SK-N-SH (cell line): ENCODE measurements around the gene SLC25A26. TPM values are rescaled to one million over a fixed set of nuclear protein-coding genes. Genes with fewer than 3 reads are reported as not detected.

Source experiments
- CTCF ChIA-PET: fragments of 300-600, 350-600 bp; formaldehyde crosslinking; extraction: SDS; loops from one replicate; lab custom pipeline; 2021; lab: Yijun Ruan, JAX
- POLR2A ChIA-PET: fragments of 350-600 bp; sonication (Branson Sonifier 250); formaldehyde crosslinking; extraction: SDS; loops from one replicate; lab custom pipeline; 2020; ENCODE audit warnings: antibody characterized with exemption, inconsistent platforms; lab: Yijun Ruan, JAX
- DNase-seq: peaks from one replicate; pipeline ENCODE4 v3.0.0; 2012
- H2AFZ ChIP-seq: fragments of 200-600 bp; sonication (generic); 2 replicates; pipeline ENCODE4 v1.8.1; 2016; ENCODE audit warnings: antibody characterized with exemption, mild to moderate bottlenecking, low read depth
- H3F3A ChIP-seq: fragments of 200-600 bp; sonication (generic); replicated peaks from 2 replicates; pipeline ENCODE3; 2016; ENCODE audit warnings: antibody characterized with exemption, mild to moderate bottlenecking; ENCODE audit not compliant: insufficient read depth
- H3K27ac ChIP-seq, 2 experiments: fragments of 200-500 bp in 1 of 2; fragments of 200-600 bp in 1 of 2; sonication (Bioruptor generic) in 1 of 2; sonication (generic), shearing (Covaris generic) in 1 of 2; 2 replicates each; pipeline versions ENCODE4 v1.5.1 to v1.6.1; 2014 to 2016; ENCODE audit warnings: low read depth in 2 of 2, inconsistent platforms in 1 of 2, low read length in 1 of 2, mild to moderate bottlenecking in 1 of 2, mixed read lengths in 1 of 2
- H3K27me3 ChIP-seq: fragments of 200-600 bp; sonication (generic), shearing (Covaris generic); 2 replicates; pipeline ENCODE4 v1.6.1; 2016; ENCODE audit warnings: mixed run types; ENCODE audit not compliant: insufficient read depth
- H3K36me3 ChIP-seq, 2 experiments: fragments of 200-500 bp in 1 of 2; fragments of 200-600 bp in 1 of 2; sonication (Bioruptor generic) in 1 of 2; sonication (generic) in 1 of 2; replicated peaks in 1 of 2; 2 replicates each; pipeline versions ENCODE3 to v1.5.1; 2014 to 2016; ENCODE audit warnings: low read length in 1 of 2, mild to moderate bottlenecking in 1 of 2; ENCODE audit not compliant: insufficient read depth in 2 of 2, control insufficient read depth in 1 of 2
- H3K4me1 ChIP-seq, 2 experiments: fragments of 200-500 bp in 1 of 2; fragments of 200-600 bp in 1 of 2; sonication (Bioruptor generic) in 1 of 2; sonication (generic), shearing (Covaris generic) in 1 of 2; 2 replicates each; pipeline versions ENCODE4 v1.5.1 to v1.6.1; 2014 to 2016; ENCODE audit warnings: low read depth in 1 of 2, low read length in 1 of 2, mixed run types in 1 of 2; ENCODE audit not compliant: insufficient read depth in 2 of 2, control insufficient read depth in 1 of 2
- H3K4me2 ChIP-seq: fragments of 200-600 bp; sonication (generic), shearing (Covaris generic); 2 replicates; pipeline ENCODE4 v1.6.1; 2017; ENCODE audit warnings: mixed run types
- H3K4me3 ChIP-seq, 2 experiments: fragments of 200-500 bp in 1 of 2; fragments of 200-600 bp in 1 of 2; sonication (Bioruptor generic) in 1 of 2; sonication (generic), shearing (Covaris generic) in 1 of 2; 2 replicates each; pipeline versions ENCODE4 v1.5.1 to v1.8.1; 2014 to 2016; ENCODE audit warnings: low read depth in 2 of 2, inconsistent platforms in 1 of 2, low read length in 1 of 2, mild to moderate bottlenecking in 1 of 2, mixed read lengths in 1 of 2, moderate library complexity in 1 of 2
- H3K79me2 ChIP-seq: fragments of 200-600 bp; sonication (generic); 2 replicates; pipeline ENCODE4 v1.8.1; 2017; ENCODE audit warnings: mild to moderate bottlenecking; ENCODE audit not compliant: insufficient read depth
- H3K9ac ChIP-seq: fragments of 200-600 bp; sonication (generic); 2 replicates; pipeline ENCODE4 v1.6.1; 2017; ENCODE audit warnings: mixed run types
- H3K9me2 ChIP-seq: fragments of 200-600 bp; sonication (generic); 2 replicates; pipeline ENCODE4 v1.6.1; 2017; ENCODE audit warnings: mixed run types
- H3K9me3 ChIP-seq: fragments of 200-600 bp; sonication (generic); 2 replicates; pipeline ENCODE4 v1.6.1; 2017; ENCODE audit warnings: mixed run types, mild to moderate bottlenecking, moderate library complexity
- H4K20me1 ChIP-seq: fragments of 200-600 bp; sonication (generic); 2 replicates; pipeline ENCODE4 v1.6.1; 2017; ENCODE audit warnings: mild to moderate bottlenecking, mixed run types; ENCODE audit not compliant: insufficient read depth
- CHD2 ChIP-seq: fragments of 150-350 bp; IDR thresholded peaks from 2 replicates; pipeline ENCODE4 v1.6.1; 2018; ENCODE audit warnings: low read length; ENCODE audit not compliant: partially characterized antibody
- ELF1 ChIP-seq: IDR thresholded peaks from 2 replicates; pipeline ENCODE4 v1.4.0; 2012
- EP300 ChIP-seq, 2 experiments: IDR thresholded peaks; 2 replicates each; pipeline versions ENCODE4 v1.4.0 to v1.6.1; 2012; ENCODE audit warnings: borderline replicate concordance in 1 of 2, low read depth in 1 of 2, low read length in 1 of 2
- FOXJ3 ChIP-seq: sonication (generic); formaldehyde crosslinking; IDR thresholded peaks from 2 replicates; pipeline ENCODE4 v1.5.1; 2020; ENCODE audit warnings: mild to moderate bottlenecking, missing genetic modification reagents
- GABPA ChIP-seq: IDR thresholded peaks from 2 replicates; pipeline ENCODE4 v1.4.0; 2012; ENCODE audit warnings: low read depth, mild to moderate bottlenecking
- MEF2A ChIP-seq: IDR thresholded peaks from 2 replicates; pipeline ENCODE4 v1.4.0; 2012; ENCODE audit warnings: low read depth, borderline replicate concordance
- MXI1 ChIP-seq: IDR thresholded peaks from 2 replicates; pipeline ENCODE4 v1.6.1; 2012; ENCODE audit warnings: mild to moderate bottlenecking, low read depth, low read length, improper control_type of control experiment
- NFIC ChIP-seq: IDR thresholded peaks from 2 replicates; pipeline ENCODE4 v1.4.0; 2012; ENCODE audit warnings: borderline replicate concordance
- SIN3A ChIP-seq: IDR thresholded peaks from 2 replicates; pipeline ENCODE4 v1.6.1; 2012; ENCODE audit warnings: low read depth, mild to moderate bottlenecking, low read length, moderate library complexity, borderline replicate concordance
- SMC3 ChIP-seq: IDR thresholded peaks from 2 replicates; pipeline ENCODE4 v1.6.1; 2012; ENCODE audit warnings: low read depth, low read length, improper control_type of control experiment
- TCF12 ChIP-seq: IDR thresholded peaks from 2 replicates; pipeline ENCODE4 v1.4.0; 2012
- USF2 ChIP-seq: fragments of 150-350 bp; IDR thresholded peaks from 2 replicates; pipeline ENCODE4 v1.6.1; 2017; ENCODE audit warnings: antibody characterized with exemption, low read length, low read depth, borderline replicate concordance
- WGBS: methylation state at CpG from one replicate; pipeline ENCODE4 v1.1.6; 2017; ENCODE audit warnings: low lambda C conversion rate; 5-methylcytosine and 5-hydroxymethylcytosine counted together
- polyA plus RNA-seq, 3 experiments: library from polyadenylated mRNA; depleted of rRNA; stranded (reverse); fragments of >200 nt; gene quantifications; 2 replicates each; pipeline ENCODE4 v1.2.3, GENCODE V29; 2012
- TF ChIP-seq, protein P1 (sequence below): fragments of 150-350 bp; IDR thresholded peaks from 2 replicates; pipeline ENCODE4 v1.6.1; 2016; ENCODE audit warnings: mild to moderate bottlenecking, low read depth, low read length
- TF ChIP-seq, protein P2 (sequence below): IDR thresholded peaks from 2 replicates; pipeline ENCODE4; 2012
- TF ChIP-seq, protein P3 (sequence below): IDR thresholded peaks from 2 replicates; pipeline ENCODE4 v1.4.0; 2012; ENCODE audit warnings: low read depth

Gene SLC25A26
- polyA plus RNA-seq, 1 of the 3 experiments (the other 2 are of a cell fraction) = 31.8 TPM

DNA sequence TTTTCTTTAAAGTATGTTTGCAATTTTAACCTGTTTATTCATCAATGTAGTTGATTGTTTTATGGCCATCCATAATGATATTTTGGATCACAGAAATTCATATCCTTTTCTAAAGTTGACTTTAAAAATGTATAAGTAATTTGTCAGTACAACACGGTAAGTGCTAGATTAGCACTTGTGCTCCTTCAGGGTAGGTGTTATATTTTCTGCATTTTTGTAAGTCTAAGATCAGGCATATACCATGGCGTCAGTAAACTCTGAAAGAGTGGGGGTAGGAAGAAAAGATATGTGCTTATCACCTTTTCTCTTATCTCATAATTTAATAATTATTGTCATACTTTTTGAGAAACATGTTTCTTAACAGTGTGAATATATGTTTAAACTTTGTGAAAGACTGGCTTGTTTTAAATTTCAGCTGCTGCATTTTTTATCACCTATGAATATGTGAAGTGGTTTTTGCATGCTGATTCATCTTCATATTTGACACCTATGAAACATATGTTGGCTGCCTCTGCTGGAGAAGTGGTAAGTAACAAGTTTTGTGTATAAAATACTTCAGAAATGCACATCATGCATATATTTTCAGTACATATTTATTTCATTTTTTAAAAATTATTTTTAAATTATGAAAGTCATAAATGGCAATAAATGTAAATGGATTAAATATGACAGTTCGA is 22.1 kb downstream of the SLC25A26 start:
- no peaks in the 10 kb centered on the region for H4K20me1 ChIP-seq
- H3K9me3 ChIP-seq = no peaks in the 10 kb centered on the region
- H3K9ac ChIP-seq = no peak overlapping the region
- TF ChIP-seq NFIC (no peak), FOXJ3 (CRISPR knock-in tag) (no peak), GABPA (no peak), CHD2 (no peak), MEF2A (no peak), SMC3 (no peak), TCF12 (no peak), MXI1 (no peak), ELF1 (no peak), USF2 (no peak), SIN3A (no peak), EP300 (IDR thresholded peaks at IDR 0.05; ENCODE audit: borderline replicate concordance in 1 of 2, low read depth in 1 of 2, low read length in 1 of 2) (no peak)
- TF ChIP-seq, protein P1, sequence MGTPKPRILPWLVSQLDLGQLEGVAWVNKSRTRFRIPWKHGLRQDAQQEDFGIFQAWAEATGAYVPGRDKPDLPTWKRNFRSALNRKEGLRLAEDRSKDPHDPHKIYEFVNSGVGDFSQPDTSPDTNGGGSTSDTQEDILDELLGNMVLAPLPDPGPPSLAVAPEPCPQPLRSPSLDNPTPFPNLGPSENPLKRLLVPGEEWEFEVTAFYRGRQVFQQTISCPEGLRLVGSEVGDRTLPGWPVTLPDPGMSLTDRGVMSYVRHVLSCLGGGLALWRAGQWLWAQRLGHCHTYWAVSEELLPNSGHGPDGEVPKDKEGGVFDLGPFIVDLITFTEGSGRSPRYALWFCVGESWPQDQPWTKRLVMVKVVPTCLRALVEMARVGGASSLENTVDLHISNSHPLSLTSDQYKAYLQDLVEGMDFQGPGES = no peak
- TF ChIP-seq, protein P2, sequence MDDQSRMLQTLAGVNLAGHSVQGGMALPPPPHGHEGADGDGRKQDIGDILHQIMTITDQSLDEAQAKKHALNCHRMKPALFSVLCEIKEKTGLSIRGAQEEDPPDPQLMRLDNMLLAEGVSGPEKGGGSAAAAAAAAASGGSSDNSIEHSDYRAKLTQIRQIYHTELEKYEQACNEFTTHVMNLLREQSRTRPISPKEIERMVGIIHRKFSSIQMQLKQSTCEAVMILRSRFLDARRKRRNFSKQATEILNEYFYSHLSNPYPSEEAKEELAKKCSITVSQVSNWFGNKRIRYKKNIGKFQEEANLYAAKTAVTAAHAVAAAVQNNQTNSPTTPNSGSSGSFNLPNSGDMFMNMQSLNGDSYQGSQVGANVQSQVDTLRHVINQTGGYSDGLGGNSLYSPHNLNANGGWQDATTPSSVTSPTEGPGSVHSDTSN = no peak
- TF ChIP-seq, protein P3, sequence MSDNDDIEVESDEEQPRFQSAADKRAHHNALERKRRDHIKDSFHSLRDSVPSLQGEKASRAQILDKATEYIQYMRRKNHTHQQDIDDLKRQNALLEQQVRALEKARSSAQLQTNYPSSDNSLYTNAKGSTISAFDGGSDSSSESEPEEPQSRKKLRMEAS = no peak
- H3F3A ChIP-seq = no peaks in the 10 kb centered on the region
- no peak overlapping the region for H3K4me3 ChIP-seq
- H3K27ac ChIP-seq = no peak overlapping the region
- no peak overlapping the region for H2AFZ ChIP-seq
- no peaks in the 10 kb centered on the region for H3K27me3 ChIP-seq
- no peaks in the 10 kb centered on the region for H3K4me1 ChIP-seq
- DNase-seq = no peak
- peaks cover 17 to 30% of the 10 kb centered on the region in 2 experiments for H3K36me3 ChIP-seq
- no peaks in the 10 kb centered on the region for H3K9me2 ChIP-seq
- H3K4me2 ChIP-seq = no peak overlapping the region
- 96% methylated on average over 3 of the region's 3 CpGs for WGBS
- ChIA-PET POLR2A (no interaction called here), CTCF (interaction anchor here (1.0 to 2.8 kb wide), 3 partner anchors 11 to 579 kb away, joined by 3 to 17 read pairs (median 3); no protein-coding TSS in a partner anchor)
- H3K79me2 ChIP-seq = no peaks in the 10 kb centered on the region; the same call in 1 of the 2 replicates
